SK-N-SH (cell line): ENCODE results near the gene PNKP. TPM values are rescaled to one million over a fixed set of nuclear protein-coding genes. Genes with fewer than 3 reads are reported as not detected.

Experiments
- CTCF ChIA-PET: fragments of 300-600, 350-600 bp; formaldehyde crosslinking; extraction: SDS; loops from one replicate; lab custom pipeline; 2021; lab: Yijun Ruan, JAX
- POLR2A ChIA-PET: fragments of 350-600 bp; sonication (Branson Sonifier 250); formaldehyde crosslinking; extraction: SDS; loops from one replicate; lab custom pipeline; 2020; ENCODE audit warnings: antibody characterized with exemption, inconsistent platforms; lab: Yijun Ruan, JAX
- DNase-seq: peaks from one replicate; pipeline ENCODE4 v3.0.0; 2012
- H2AFZ ChIP-seq: fragments of 200-600 bp; sonication (generic); 2 replicates; pipeline ENCODE4 v1.8.1; 2016; ENCODE audit warnings: antibody characterized with exemption, mild to moderate bottlenecking, low read depth
- H3F3A ChIP-seq: fragments of 200-600 bp; sonication (generic); replicated peaks from 2 replicates; pipeline ENCODE3; 2016; ENCODE audit warnings: antibody characterized with exemption, mild to moderate bottlenecking; ENCODE audit not compliant: insufficient read depth
- H3K27ac ChIP-seq, 2 experiments: fragments of 200-500 bp in 1 of 2; fragments of 200-600 bp in 1 of 2; sonication (Bioruptor generic) in 1 of 2; sonication (generic), shearing (Covaris generic) in 1 of 2; 2 replicates each; pipeline versions ENCODE4 v1.5.1 to v1.6.1; 2014 to 2016; ENCODE audit warnings: low read depth in 2 of 2, inconsistent platforms in 1 of 2, low read length in 1 of 2, mild to moderate bottlenecking in 1 of 2, mixed read lengths in 1 of 2
- H3K27me3 ChIP-seq: fragments of 200-600 bp; sonication (generic), shearing (Covaris generic); 2 replicates; pipeline ENCODE4 v1.6.1; 2016; ENCODE audit warnings: mixed run types; ENCODE audit not compliant: insufficient read depth
- H3K36me3 ChIP-seq, 2 experiments: fragments of 200-500 bp in 1 of 2; fragments of 200-600 bp in 1 of 2; sonication (Bioruptor generic) in 1 of 2; sonication (generic) in 1 of 2; replicated peaks in 1 of 2; 2 replicates each; pipeline versions ENCODE3 to v1.5.1; 2014 to 2016; ENCODE audit warnings: low read length in 1 of 2, mild to moderate bottlenecking in 1 of 2; ENCODE audit not compliant: insufficient read depth in 2 of 2, control insufficient read depth in 1 of 2
- H3K4me1 ChIP-seq, 2 experiments: fragments of 200-500 bp in 1 of 2; fragments of 200-600 bp in 1 of 2; sonication (Bioruptor generic) in 1 of 2; sonication (generic), shearing (Covaris generic) in 1 of 2; 2 replicates each; pipeline versions ENCODE4 v1.5.1 to v1.6.1; 2014 to 2016; ENCODE audit warnings: low read depth in 1 of 2, low read length in 1 of 2, mixed run types in 1 of 2; ENCODE audit not compliant: insufficient read depth in 2 of 2, control insufficient read depth in 1 of 2
- H3K4me2 ChIP-seq: fragments of 200-600 bp; sonication (generic), shearing (Covaris generic); 2 replicates; pipeline ENCODE4 v1.6.1; 2017; ENCODE audit warnings: mixed run types
- H3K4me3 ChIP-seq, 2 experiments: fragments of 200-500 bp in 1 of 2; fragments of 200-600 bp in 1 of 2; sonication (Bioruptor generic) in 1 of 2; sonication (generic), shearing (Covaris generic) in 1 of 2; 2 replicates each; pipeline versions ENCODE4 v1.5.1 to v1.8.1; 2014 to 2016; ENCODE audit warnings: low read depth in 2 of 2, inconsistent platforms in 1 of 2, low read length in 1 of 2, mild to moderate bottlenecking in 1 of 2, mixed read lengths in 1 of 2, moderate library complexity in 1 of 2
- H3K79me2 ChIP-seq: fragments of 200-600 bp; sonication (generic); 2 replicates; pipeline ENCODE4 v1.8.1; 2017; ENCODE audit warnings: mild to moderate bottlenecking; ENCODE audit not compliant: insufficient read depth
- H3K9ac ChIP-seq: fragments of 200-600 bp; sonication (generic); 2 replicates; pipeline ENCODE4 v1.6.1; 2017; ENCODE audit warnings: mixed run types
- H3K9me2 ChIP-seq: fragments of 200-600 bp; sonication (generic); 2 replicates; pipeline ENCODE4 v1.6.1; 2017; ENCODE audit warnings: mixed run types
- H3K9me3 ChIP-seq: fragments of 200-600 bp; sonication (generic); 2 replicates; pipeline ENCODE4 v1.6.1; 2017; ENCODE audit warnings: mixed run types, mild to moderate bottlenecking, moderate library complexity
- H4K20me1 ChIP-seq: fragments of 200-600 bp; sonication (generic); 2 replicates; pipeline ENCODE4 v1.6.1; 2017; ENCODE audit warnings: mild to moderate bottlenecking, mixed run types; ENCODE audit not compliant: insufficient read depth
- EZH2phosphoT487 ChIP-seq: fragments of 200-600 bp; sonication (generic); IDR thresholded peaks from 2 replicates; pipeline ENCODE4 v1.6.1; 2017; ENCODE audit warnings: low read depth, mixed run types, mild to moderate bottlenecking, antibody characterized with exemption, moderate library complexity, borderline replicate concordance
- FOSL2 ChIP-seq: IDR thresholded peaks from 2 replicates; pipeline ENCODE4 v1.4.0; 2012; ENCODE audit warnings: low read depth, mild to moderate bottlenecking, moderate library complexity, borderline replicate concordance
- FOXJ3 ChIP-seq: sonication (generic); formaldehyde crosslinking; IDR thresholded peaks from 2 replicates; pipeline ENCODE4 v1.5.1; 2020; ENCODE audit warnings: mild to moderate bottlenecking, missing genetic modification reagents
- GABPA ChIP-seq: IDR thresholded peaks from 2 replicates; pipeline ENCODE4 v1.4.0; 2012; ENCODE audit warnings: low read depth, mild to moderate bottlenecking
- GATA2 ChIP-seq: sonication (generic); formaldehyde crosslinking; IDR thresholded peaks from 2 replicates; pipeline ENCODE4 v1.5.0; 2020; ENCODE audit warnings: mild to moderate bottlenecking, missing genetic modification reagents
- JUND ChIP-seq: IDR thresholded peaks from 2 replicates; pipeline ENCODE4 v1.4.0; 2012
- MXI1 ChIP-seq: IDR thresholded peaks from 2 replicates; pipeline ENCODE4 v1.6.1; 2012; ENCODE audit warnings: mild to moderate bottlenecking, low read depth, low read length, improper control_type of control experiment
- NFIC ChIP-seq: IDR thresholded peaks from 2 replicates; pipeline ENCODE4 v1.4.0; 2012; ENCODE audit warnings: borderline replicate concordance
- NRF1 ChIP-seq: IDR thresholded peaks from 2 replicates; pipeline ENCODE4 v1.6.1; 2012; ENCODE audit warnings: low read depth, mild to moderate bottlenecking, low read length
- RAD21 ChIP-seq: IDR thresholded peaks from 2 replicates; pipeline ENCODE4 v1.6.1; 2012; ENCODE audit warnings: mild to moderate bottlenecking, low read length
- RCOR1 ChIP-seq: fragments of 150-350 bp; IDR thresholded peaks from 2 replicates; pipeline ENCODE4 v1.6.1; 2017; ENCODE audit warnings: antibody characterized with exemption, low read length
- RXRA ChIP-seq: IDR thresholded peaks from 2 replicates; pipeline ENCODE4 v1.4.0; 2012; ENCODE audit warnings: low read depth, mild to moderate bottlenecking, borderline replicate concordance
- SIN3A ChIP-seq: IDR thresholded peaks from 2 replicates; pipeline ENCODE4 v1.6.1; 2012; ENCODE audit warnings: low read depth, mild to moderate bottlenecking, low read length, moderate library complexity, borderline replicate concordance
- SMC3 ChIP-seq: IDR thresholded peaks from 2 replicates; pipeline ENCODE4 v1.6.1; 2012; ENCODE audit warnings: low read depth, low read length, improper control_type of control experiment
- TAF1 ChIP-seq: IDR thresholded peaks from 2 replicates; pipeline ENCODE4 v1.6.1; 2012; ENCODE audit warnings: low read depth, mild to moderate bottlenecking, low read length, moderate library complexity, borderline replicate concordance
- TCF12 ChIP-seq: IDR thresholded peaks from 2 replicates; pipeline ENCODE4 v1.4.0; 2012
- TEAD4 ChIP-seq: IDR thresholded peaks from 2 replicates; pipeline ENCODE4 v1.4.0; 2012; ENCODE audit warnings: mild to moderate bottlenecking, borderline replicate concordance; ENCODE audit not compliant: insufficient read depth
- WGBS: methylation state at CpG from one replicate; pipeline ENCODE4 v1.1.6; 2017; ENCODE audit warnings: low lambda C conversion rate; 5-methylcytosine and 5-hydroxymethylcytosine counted together
- polyA plus RNA-seq, 3 experiments: library from polyadenylated mRNA; depleted of rRNA; stranded (reverse); fragments of >200 nt; gene quantifications; 2 replicates each; pipeline ENCODE4 v1.2.3, GENCODE V29; 2012
- TF ChIP-seq, protein P1 (sequence below): IDR thresholded peaks from 2 replicates; pipeline ENCODE4; 2012
- TF ChIP-seq, protein P2 (sequence below): fragments of 150-350 bp; IDR thresholded peaks from 2 replicates; pipeline ENCODE4 v1.6.1; 2017; ENCODE audit warnings: antibody characterized with exemption, low read length, low read depth, borderline replicate concordance
- TF ChIP-seq, protein P3 (sequence below): fragments of 150-350 bp; IDR thresholded peaks from 2 replicates; pipeline ENCODE4 v1.6.1; 2016; ENCODE audit warnings: mild to moderate bottlenecking, low read depth, low read length
- TF ChIP-seq, protein P4 (sequence below): IDR thresholded peaks from 2 replicates; pipeline ENCODE4 v1.4.0; 2012; ENCODE audit warnings: low read depth
- TF ChIP-seq, protein P5 (sequence below): fragments of 200-600 bp; sonication (generic); IDR thresholded peaks from 2 replicates; pipeline ENCODE4 v1.6.1; 2017; ENCODE audit warnings: antibody characterized with exemption, mild to moderate bottlenecking, moderate library complexity

The PNKP gene
- polyA plus RNA-seq, 1 of the 3 experiments (the other 2 are of a cell fraction) = 52.0 TPM

DNA sequence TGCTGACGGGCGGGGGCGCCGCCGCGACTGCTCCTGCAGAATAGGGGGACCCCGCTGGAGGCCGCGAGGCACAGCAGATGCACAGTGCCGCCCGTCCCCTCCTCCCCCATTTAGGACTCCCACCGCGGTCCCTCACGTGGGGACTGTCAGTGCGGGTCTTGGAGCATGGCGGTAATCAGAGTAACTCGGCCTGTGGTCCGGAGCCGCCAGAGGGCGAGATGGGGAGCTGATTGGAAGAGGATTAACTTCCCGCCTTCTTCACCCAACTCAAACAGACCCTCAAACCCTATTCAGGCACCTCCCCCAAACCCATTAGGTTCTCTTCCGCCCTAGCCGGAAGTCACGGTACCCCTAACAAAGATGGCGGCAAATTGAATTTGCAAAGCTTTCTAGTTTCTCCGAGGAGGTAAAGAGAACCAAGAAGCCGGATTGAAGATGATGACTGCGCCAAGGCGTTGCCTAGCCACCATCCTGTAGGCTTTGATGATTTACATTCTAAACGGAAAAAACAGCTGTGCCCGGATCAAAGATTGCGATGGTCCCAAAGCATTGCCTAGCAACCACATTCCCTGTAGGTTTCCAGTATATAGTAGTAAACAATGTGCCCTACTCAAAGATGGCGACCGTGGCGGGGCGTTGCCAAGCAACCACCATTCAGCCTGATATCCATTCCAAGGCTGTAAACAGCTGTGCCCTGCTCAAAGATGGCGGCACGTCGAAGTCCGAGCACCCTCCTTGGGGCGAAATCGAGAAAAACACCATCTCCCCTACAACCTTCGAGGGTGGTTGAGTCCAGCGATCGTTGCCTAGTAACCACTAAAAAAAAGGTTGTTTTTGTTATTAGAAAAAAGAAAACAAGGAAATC lies 54.1 kb downstream of the PNKP start, which contains the start of gene FUZ:
TSS of gene FUZ (minus strand) at position 296 of the 865 bp plus-strand sequence. CDS start at position 110, 186 bp downstream.
- Histone ChIP-seq H3K9ac (peak within 1 kb of the TSS; percentile 92), H3K27ac (peak within 1 kb of the TSS; percentile 95 to 96), H3K4me1 (peaks cover 12 to 21% of the 10 kb centered on the region in 2 experiments), H3K9me2 (no peaks in the 10 kb centered on the region), H2AFZ (peak within 1 kb of the TSS; percentile 88), H3K9me3 (no peaks in the 10 kb centered on the region), H3F3A (peaks cover 26% of the 10 kb centered on the region), H3K4me3 (peak within 1 kb of the TSS; percentile 65 to 76), H3K36me3 (no peaks in the 10 kb centered on the region), H3K4me2 (peak within 1 kb of the TSS; percentile 89), H3K27me3 (no peaks in the 10 kb centered on the region), H4K20me1 (peaks cover 3% of the 10 kb centered on the region; the same call in 1 of the 2 replicates), H3K79me2 (peaks cover 1% of the 10 kb centered on the region)
- POLR2A ChIA-PET = interaction anchor here (0.9 to 2.0 kb wide), 6 partner anchors 11 to 64 kb away, joined by 3 to 15 read pairs (median 7); partner anchors contain the start of genes AKT1S1, PTOV1 and TBC1D17
- WGBS = 2% methylated on average over 30 of the region's 45 CpGs
- CTCF ChIA-PET = interaction anchor here (0.6 to 1.6 kb wide), 5 partner anchors 37 to 136 kb away, joined by 3 to 6 read pairs (median 3); partner anchors contain the start of genes CPT1C and PRMT1
- peak; percentile 91 for DNase-seq
- TF ChIP-seq EZH2phosphoT487 (no peak), GATA2 (CRISPR knock-in tag) (peak; percentile 34; the same call in 1 of the 2 replicates), RCOR1 (no peak), JUND (peak; percentile 7; the same call in 1 of the 2 replicates), FOXJ3 (peak; percentile 83), TAF1 (peak; percentile 83), SMC3 (no peak; the same call in none of the 2 replicates), FOSL2 (no peak), MXI1 (peak; percentile 97), SIN3A (peak; percentile 68; the same call in 1 of the 2 replicates), NRF1 (no peak), TEAD4 (0 out of 2 replicates have a peak, but pooled peaks have one; percentile 30), GABPA (peak; percentile 93), RAD21 (peak; percentile 33), RXRA (no peak), TCF12 (peak; percentile 27; the same call in 1 of the 2 replicates), NFIC (no peak)
- TF ChIP-seq, protein P1, sequence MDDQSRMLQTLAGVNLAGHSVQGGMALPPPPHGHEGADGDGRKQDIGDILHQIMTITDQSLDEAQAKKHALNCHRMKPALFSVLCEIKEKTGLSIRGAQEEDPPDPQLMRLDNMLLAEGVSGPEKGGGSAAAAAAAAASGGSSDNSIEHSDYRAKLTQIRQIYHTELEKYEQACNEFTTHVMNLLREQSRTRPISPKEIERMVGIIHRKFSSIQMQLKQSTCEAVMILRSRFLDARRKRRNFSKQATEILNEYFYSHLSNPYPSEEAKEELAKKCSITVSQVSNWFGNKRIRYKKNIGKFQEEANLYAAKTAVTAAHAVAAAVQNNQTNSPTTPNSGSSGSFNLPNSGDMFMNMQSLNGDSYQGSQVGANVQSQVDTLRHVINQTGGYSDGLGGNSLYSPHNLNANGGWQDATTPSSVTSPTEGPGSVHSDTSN = no peak
- TF ChIP-seq, protein P2, sequence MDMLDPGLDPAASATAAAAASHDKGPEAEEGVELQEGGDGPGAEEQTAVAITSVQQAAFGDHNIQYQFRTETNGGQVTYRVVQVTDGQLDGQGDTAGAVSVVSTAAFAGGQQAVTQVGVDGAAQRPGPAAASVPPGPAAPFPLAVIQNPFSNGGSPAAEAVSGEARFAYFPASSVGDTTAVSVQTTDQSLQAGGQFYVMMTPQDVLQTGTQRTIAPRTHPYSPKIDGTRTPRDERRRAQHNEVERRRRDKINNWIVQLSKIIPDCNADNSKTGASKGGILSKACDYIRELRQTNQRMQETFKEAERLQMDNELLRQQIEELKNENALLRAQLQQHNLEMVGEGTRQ = no peak
- TF ChIP-seq, protein P3, sequence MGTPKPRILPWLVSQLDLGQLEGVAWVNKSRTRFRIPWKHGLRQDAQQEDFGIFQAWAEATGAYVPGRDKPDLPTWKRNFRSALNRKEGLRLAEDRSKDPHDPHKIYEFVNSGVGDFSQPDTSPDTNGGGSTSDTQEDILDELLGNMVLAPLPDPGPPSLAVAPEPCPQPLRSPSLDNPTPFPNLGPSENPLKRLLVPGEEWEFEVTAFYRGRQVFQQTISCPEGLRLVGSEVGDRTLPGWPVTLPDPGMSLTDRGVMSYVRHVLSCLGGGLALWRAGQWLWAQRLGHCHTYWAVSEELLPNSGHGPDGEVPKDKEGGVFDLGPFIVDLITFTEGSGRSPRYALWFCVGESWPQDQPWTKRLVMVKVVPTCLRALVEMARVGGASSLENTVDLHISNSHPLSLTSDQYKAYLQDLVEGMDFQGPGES = no peak
- TF ChIP-seq, protein P4, sequence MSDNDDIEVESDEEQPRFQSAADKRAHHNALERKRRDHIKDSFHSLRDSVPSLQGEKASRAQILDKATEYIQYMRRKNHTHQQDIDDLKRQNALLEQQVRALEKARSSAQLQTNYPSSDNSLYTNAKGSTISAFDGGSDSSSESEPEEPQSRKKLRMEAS = peak; percentile 77
- TF ChIP-seq, protein P5, sequence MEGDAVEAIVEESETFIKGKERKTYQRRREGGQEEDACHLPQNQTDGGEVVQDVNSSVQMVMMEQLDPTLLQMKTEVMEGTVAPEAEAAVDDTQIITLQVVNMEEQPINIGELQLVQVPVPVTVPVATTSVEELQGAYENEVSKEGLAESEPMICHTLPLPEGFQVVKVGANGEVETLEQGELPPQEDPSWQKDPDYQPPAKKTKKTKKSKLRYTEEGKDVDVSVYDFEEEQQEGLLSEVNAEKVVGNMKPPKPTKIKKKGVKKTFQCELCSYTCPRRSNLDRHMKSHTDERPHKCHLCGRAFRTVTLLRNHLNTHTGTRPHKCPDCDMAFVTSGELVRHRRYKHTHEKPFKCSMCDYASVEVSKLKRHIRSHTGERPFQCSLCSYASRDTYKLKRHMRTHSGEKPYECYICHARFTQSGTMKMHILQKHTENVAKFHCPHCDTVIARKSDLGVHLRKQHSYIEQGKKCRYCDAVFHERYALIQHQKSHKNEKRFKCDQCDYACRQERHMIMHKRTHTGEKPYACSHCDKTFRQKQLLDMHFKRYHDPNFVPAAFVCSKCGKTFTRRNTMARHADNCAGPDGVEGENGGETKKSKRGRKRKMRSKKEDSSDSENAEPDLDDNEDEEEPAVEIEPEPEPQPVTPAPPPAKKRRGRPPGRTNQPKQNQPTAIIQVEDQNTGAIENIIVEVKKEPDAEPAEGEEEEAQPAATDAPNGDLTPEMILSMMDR = peak; percentile 38; the same call in 1 of the 2 replicates
